HG02870 (cell line): ENCODE measurements around the gene APAF1.
"Not testable (repeated sequence)": the region's sequence is repeated elsewhere in the genome, so short reads cannot be mapped to it uniquely, and the experiment has no call there.

ENCODE experiments used
- ATAC-seq: cut with Tn5 transposase; IDR thresholded peaks from one replicate; pipeline ENCODE4 v1.9.1; 2021; ENCODE audit warnings: mild to moderate bottlenecking, moderate library complexity; ENCODE audit not compliant: unreplicated experiment

APAF1 gene

DNA sequence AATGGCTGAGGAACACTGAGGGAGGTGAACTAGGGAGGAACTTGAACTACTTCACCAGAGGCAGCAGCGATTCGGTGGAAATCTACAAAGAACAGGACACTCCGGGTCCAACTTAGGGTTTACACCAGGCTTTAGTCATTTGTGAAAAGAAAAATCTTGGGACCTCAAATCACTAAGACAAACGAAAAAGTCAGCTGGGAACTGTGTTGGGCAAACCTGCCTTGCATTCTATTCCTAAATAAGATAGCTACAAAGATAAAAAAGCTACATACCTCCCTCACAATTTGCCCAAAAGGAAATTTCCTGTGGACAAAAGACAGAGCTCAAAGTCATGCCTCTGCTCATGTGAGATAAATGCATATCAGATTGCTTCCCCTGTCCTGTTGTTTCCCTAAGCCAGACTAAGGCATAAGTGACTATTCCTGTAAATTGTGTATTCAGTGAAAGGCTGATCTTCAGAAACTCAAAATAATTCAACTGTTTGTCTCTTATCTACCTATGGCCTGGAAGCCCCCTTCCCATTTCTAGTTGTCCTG, 106.6 kb downstream of the APAF1 start:
- ATAC-seq: no peak

- no peak for ATAC-seq
Observed at GRCh38 chr12:98752726-98753125, 107.6 kb downstream of the APAF1 start.

- peak; percentile 99 for ATAC-seq
Observed at GRCh38 chr12:98754095-98754494, 109.0 kb downstream of the APAF1 start.

DNA sequence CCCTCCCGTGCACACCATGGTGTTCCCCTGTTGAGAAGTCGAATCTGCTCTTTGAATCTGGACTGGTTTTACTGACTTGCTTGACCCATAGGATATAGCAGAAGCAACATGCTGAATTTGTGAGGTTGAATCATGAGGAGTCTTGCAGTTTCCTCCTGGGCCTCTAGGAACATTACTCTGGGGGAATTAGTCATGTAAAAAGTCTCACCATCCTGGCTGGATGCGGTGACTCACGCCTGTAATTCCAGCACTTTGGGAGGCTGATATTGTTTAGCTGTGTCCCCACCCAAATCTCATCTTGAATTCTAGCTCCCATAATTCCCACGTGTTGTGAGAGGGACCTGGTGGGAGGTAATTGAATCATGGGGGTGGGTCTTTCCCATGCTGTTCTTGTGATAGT, 110.8 kb downstream of the APAF1 start:
- not testable (repeated sequence) for ATAC-seq

DNA sequence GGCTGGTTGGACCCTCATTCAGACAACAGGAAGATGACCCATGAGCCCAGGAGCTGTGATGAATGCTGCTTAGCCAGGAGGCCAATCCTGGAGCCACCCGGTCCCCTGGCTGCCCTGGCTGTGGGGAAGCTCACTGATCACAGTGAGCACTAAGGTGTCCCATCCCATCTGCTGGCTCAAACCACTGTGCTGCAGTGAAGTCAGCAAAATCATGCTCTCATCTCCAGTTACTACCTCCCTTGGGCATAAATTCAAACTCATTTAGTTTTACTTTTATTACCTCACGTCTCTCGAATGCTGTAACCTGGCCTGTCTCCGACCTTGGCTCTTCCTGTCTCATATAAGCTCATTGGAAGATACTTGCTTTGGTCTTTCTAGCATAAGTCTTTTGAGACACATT, 112.4 kb downstream of the APAF1 start:
- no peak for ATAC-seq

DNA sequence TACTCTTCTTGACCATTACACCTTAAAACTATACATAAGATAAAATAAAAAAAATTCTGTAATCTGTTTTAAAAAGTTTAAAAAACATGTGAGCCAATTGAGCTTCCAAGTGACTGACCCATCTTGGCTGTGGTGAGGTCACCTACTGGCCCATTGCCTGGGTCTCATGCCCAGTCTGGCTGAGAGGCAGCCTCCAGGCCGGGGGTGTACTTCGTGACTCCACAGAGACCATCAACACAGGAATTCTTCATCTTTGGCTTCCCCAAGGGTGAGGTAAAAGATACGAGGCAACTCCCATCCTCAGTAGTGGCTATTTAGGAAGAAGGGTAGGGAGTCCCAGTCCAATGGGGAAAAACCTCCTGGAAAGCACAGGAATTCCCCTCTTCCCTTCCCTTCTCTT, 113.2 kb downstream of the APAF1 start:
- no peak for ATAC-seq

DNA sequence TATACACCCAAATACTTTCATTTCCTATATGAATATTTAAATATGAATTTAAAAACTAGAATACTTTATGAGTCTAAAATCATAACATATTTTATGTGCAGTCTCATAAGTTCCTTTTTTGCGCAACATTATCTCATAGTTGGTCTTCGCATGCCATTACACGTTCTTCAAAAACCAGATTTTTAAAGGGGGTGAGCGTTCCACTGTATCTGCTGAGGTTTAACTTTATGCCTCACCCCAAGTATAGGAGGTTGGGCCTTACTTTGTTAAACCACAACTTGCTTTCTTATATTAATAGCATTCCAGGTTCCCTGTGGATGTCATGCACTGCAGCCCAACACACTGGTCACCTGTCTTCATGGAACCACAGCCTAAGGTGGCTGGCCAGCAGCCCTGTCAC, 118.6 kb downstream of the APAF1 start:
- no peak for ATAC-seq

GRCh38 chr12:98767248-98767647, 122.2 kb downstream of the APAF1 start:
- ATAC-seq: no peak

DNA sequence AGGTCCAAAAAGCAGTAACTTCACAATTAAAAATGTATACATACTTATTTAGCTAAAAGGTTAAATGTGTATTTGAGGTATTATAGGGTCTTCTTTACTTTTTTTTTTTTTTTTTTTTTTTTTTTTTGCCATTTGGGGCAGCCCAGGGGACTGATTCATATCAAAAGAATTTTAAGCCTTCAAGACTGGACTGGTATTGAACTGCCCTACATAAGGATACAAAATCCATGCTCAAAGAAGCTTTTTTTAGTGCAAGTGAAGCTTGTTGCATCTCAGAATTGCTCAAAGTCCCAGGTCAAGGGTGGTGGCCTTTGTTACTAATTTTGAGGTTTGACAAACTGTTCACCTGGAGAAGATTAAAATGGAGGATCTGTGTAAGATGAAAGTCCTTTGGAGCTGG, 124.0 kb downstream of the APAF1 start:
- no peak for ATAC-seq

GRCh38 chr12:98770230-98770629, 125.1 kb downstream of the APAF1 start:
- no peak for ATAC-seq

DNA sequence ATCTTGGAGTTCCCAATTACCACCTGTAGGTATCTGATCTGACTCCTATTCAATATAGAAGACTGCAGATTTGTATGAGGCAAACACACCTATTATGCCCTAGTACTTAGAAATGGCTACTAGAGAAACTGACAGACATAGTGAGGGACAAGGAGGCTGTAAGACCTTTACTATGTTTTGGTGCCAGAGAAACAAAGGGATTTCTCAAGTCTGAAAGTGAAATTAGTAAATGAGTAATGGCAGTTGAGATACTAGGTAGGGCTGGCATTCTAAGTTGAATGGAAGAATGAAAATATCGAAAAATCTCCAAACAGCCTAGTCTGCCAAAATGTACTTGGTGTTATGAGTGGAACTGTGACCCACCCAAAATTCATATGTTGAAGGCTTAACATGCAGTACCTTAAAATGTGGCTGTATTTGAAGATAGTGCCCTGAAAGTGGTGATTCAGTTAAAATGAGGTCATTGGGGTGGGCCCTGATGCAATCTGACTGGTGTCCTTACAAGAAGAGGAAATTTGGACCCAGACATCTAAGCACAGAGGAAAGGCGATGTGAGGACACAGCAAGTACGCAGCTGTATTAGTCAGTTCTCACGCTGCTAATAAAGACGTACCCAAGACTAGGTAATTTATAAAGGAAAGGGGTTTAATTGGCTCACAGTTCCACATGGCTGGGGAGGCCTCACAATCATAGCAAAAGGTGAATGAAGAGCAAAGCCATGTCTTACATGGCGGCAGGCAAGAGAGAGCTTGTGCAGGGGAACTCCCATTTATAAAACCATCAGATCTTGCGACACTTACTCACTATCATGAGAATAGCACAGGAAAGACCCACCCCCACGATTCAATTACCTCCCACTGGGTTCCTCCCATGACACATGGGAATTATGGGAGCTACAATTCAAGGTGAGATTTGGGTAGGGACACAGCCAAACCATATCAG, 127.0 kb downstream of the APAF1 start:
- no peak for ATAC-seq

GRCh38 chr12:98772818-98773217, 127.7 kb downstream of the APAF1 start:
- ATAC-seq: no peak

DNA sequence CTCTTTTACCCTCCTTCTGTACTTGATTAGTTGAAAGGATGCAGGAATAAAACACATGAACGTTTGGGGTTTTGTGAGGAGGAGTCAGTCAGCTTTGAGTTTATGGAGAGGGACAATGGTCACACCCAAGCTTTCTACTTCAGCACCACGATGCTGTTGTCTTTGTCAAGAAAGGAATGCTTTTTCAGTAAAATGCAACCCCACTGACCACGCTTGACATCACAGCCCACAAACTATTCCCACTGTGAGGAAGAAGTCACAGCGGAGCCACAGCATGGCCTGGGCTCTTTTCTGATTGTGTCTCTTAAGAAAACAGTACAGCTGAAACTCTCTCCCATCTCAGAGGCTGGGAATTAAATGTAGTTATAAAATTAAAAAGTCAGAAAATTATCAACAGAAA, 135.2 kb downstream of the APAF1 start:
- no peak for ATAC-seq

GRCh38 chr12:98783420-98783819, 138.3 kb downstream of the APAF1 start:
- ATAC-seq: no peak
